CD4-positive, CD25-positive, alpha-beta regulatory T cell (primary cell): Measurements from ENCODE around the gene BCAS1. TPM values are rescaled to one million over a fixed set of nuclear protein-coding genes. Genes with fewer than 3 reads are reported as not detected.

Experiments
- ATAC-seq, 2 donors: fragments of 150-1000 bp; cut with Tn5 transposase; one replicate each; pipeline ENCODE4 v1.10.0; 2021; ENCODE audit warnings: low read depth in 2 of 2, moderate number of reproducible peaks in 2 of 2, moderate library complexity in 1 of 2
- DNase-seq, 3 donors: peaks; one replicate each; pipeline versions ENCODE4 v3.0.0 to v3.0.0-alpha.2; 2012 to 2022; ENCODE audit warnings: mixed read lengths in 1 of 3
- H3K27ac ChIP-seq: one replicate; pipeline ENCODE4 v1.7.0; 2013; ENCODE audit warnings: mild to moderate bottlenecking, low read length; ENCODE audit not compliant: insufficient read depth, poor library complexity, severe bottlenecking
- H3K27me3 ChIP-seq: one replicate; pipeline ENCODE4 v1.7.0; 2013; ENCODE audit warnings: low read length; ENCODE audit not compliant: control insufficient read depth, insufficient read depth
- H3K36me3 ChIP-seq: one replicate; pipeline ENCODE4 v1.7.0; 2013; ENCODE audit warnings: mild to moderate bottlenecking, low read length, moderate library complexity; ENCODE audit not compliant: control insufficient read depth, insufficient read depth
- H3K4me1 ChIP-seq: 2 replicates; pipeline ENCODE4 v1.7.0; 2013; ENCODE audit warnings: mild to moderate bottlenecking, low read length; ENCODE audit not compliant: insufficient read depth, control insufficient read depth, poor library complexity, severe bottlenecking
- H3K4me3 ChIP-seq: one replicate; pipeline ENCODE4 v1.7.0; 2013; ENCODE audit warnings: low read depth, mild to moderate bottlenecking, low read length, moderate library complexity
- H3K9me3 ChIP-seq, 2 experiments: 1 replicate in 1 of 2; 2 replicates in 1 of 2; pipeline ENCODE4 v1.7.0; 2013; ENCODE audit warnings: low read length in 2 of 2, mild to moderate bottlenecking in 1 of 2, moderate library complexity in 1 of 2; ENCODE audit not compliant: control insufficient read depth in 2 of 2
- H3K27ac Mint-ChIP-seq, 3 donors: one replicate each; pipeline ENCODE4 v1.8.0; 2020 to 2022; ENCODE audit warnings: mild to moderate bottlenecking in 3 of 3, mixed read lengths in 3 of 3, moderate library complexity in 2 of 3
- H3K27me3 Mint-ChIP-seq: one replicate; pipeline ENCODE4 v1.8.0; 2022; ENCODE audit warnings: mild to moderate bottlenecking, mixed read lengths
- H3K36me3 Mint-ChIP-seq: one replicate; pipeline ENCODE4 v1.8.0; 2020; ENCODE audit warnings: mixed read lengths
- H3K4me1 Mint-ChIP-seq, 4 donors: one replicate each; pipeline ENCODE4 v1.8.0; 2020 to 2022; ENCODE audit warnings: mixed read lengths in 4 of 4, mild to moderate bottlenecking in 1 of 4
- H3K4me3 Mint-ChIP-seq, 4 donors: one replicate each; pipeline ENCODE4 v1.8.0; 2020 to 2022; ENCODE audit warnings: mild to moderate bottlenecking in 4 of 4, mixed read lengths in 4 of 4, moderate library complexity in 3 of 4
- H3K9me3 Mint-ChIP-seq, 7 donors: one replicate each; pipeline ENCODE4 v1.8.0; 2020 to 2022; ENCODE audit warnings: mixed read lengths in 7 of 7, mild to moderate bottlenecking in 3 of 7, moderate library complexity in 2 of 7
- polyA plus RNA-seq, 4 donors: library from polyadenylated mRNA; unstranded; fragments of 300-500 nt; fragmentation: Illumina TruSeq; gene quantifications; one replicate each; pipeline ENCODE4 v1.2.3, GENCODE V29; 2021
- total RNA-seq: library from RNA; stranded (reverse); gene quantifications from one replicate; pipeline ENCODE4 v1.2.3, GENCODE V29; 2022

The BCAS1 gene
- total and polyA plus RNA-seq, 5 donors from 2014 or later = 0.81 to 17.3 (median 12.9) TPM

DNA sequence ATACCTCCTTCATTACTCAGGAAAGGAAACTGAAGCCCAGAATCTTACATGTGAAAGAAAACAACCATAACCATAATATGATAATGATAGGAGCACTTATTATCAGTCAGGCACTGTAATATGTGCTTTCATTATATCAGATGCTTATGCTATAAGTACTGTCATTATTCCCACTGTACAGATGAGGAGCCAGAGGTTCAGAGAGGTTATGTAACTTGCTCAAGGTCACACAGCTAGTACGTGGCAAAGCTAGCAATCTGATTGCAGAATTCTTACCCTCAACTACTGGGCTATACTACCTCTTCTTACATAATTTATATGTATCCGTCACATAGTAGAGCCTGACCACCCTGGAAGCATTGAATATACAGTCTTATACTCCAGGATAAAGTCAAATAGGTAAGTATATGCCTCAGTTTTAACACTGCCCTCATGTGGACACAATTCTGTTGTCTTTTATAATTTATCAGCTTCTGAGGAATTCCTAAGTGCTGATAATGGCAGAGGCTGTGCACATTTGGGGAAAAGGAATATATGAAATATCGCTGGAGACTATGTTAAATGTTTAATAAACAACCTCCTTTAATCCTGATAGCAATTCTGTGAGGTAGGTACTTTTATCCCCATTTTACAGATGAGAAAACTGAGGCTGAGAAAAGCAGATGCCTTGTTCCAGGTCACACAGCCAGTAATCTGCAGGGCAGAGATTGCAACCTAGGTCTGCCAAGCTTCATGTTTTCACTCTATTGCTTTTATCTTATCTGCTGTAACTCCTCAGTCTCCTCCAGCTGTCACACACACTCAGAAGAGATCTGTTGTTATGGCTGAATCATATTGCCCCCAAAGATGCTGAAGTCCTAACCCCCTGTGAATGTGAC is 13.4 kb downstream of the BCAS1 start:
- no peak overlapping the region for H3K27ac ChIP-seq
- Mint-ChIP-seq H3K4me3 (peak overlapping the region in 2 of 4 donors; percentile 8 to 11), H3K36me3 (no peaks in the 10 kb centered on the region), H3K27me3 (no peaks in the 10 kb centered on the region), H3K27ac (peak overlapping the region in 1 of 3 donors; percentile 14), H3K9me3 (peaks cover 0 to 2% (median 0%) of the 10 kb centered on the region in 7 donors), H3K4me1 (peaks cover 0 to 18% (median 9%) of the 10 kb centered on the region in 4 donors)
- no peak for ATAC-seq
- no peaks in the 10 kb centered on the region for H3K36me3 ChIP-seq
- H3K4me1 ChIP-seq = no peaks in the 10 kb centered on the region
- H3K27me3 ChIP-seq = no peaks in the 10 kb centered on the region
- H3K9me3 ChIP-seq = no peaks in the 10 kb centered on the region
- no peak for DNase-seq
- H3K4me3 ChIP-seq = no peak overlapping the region

DNA sequence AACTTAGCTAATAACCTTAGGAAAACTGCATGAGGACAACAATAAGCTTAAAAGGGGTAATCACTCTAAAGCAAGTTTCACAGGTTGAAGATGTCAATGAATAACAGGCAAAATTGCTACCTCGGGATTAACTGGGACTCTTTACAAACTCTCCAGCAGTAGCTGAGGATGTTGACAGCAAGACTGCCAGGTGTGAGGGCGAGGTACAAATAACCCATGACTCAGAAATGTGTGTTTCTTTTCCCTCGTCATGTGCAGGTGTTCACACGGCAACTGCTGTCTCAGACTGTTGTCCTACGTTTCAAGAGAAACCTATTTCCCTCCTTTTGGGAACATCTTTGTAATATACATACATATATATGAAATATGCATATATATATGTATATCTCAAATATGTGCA is 15.9 kb downstream of the BCAS1 start:
- Mint-ChIP-seq H3K36me3 (no peaks in the 10 kb centered on the region), H3K27ac (no peak overlapping the region), H3K4me1 (peaks cover 0 to 16% (median 4%) of the 10 kb centered on the region in 4 donors), H3K9me3 (peaks cover 0 to 4% (median 0%) of the 10 kb centered on the region in 7 donors), H3K27me3 (no peaks in the 10 kb centered on the region), H3K4me3 (no peak overlapping the region)
- DNase-seq (no peak), ATAC-seq (no peak)
- H3K36me3 ChIP-seq = no peaks in the 10 kb centered on the region
- H3K27me3 ChIP-seq = no peaks in the 10 kb centered on the region
- H3K27ac ChIP-seq = no peak overlapping the region
- H3K4me3 ChIP-seq = no peak overlapping the region
- no peaks in the 10 kb centered on the region for H3K9me3 ChIP-seq
- H3K4me1 ChIP-seq = no peaks in the 10 kb centered on the region

DNA sequence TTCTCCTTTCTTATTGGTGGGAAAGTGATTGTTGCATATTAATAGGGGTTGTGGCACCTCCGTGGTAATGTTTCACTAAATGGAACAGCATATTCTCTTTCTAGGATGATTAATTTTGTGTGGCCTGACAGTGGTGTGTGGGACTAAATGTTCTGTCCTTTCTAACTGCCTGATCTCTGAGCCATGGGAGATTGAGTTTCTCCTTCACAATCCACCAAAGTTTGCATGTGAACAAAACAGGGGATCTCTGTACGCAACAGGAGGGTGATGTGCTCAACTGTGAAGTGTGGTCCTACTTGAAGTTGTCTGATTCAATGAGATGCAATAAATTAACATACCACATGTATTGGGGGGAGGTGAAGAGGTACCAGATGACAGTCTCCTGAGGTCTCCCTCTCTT is 19.3 kb downstream of the BCAS1 start:
- Mint-ChIP-seq H3K4me1 (peaks cover 3 to 16% (median 11%) of the 10 kb centered on the region in 4 donors), H3K36me3 (no peaks in the 10 kb centered on the region), H3K9me3 (peaks cover 0 to 4% (median 0%) of the 10 kb centered on the region in 7 donors), H3K27ac (peak overlapping the region in 1 of 3 donors; percentile 17), H3K4me3 (no peak overlapping the region), H3K27me3 (no peaks in the 10 kb centered on the region)
- no peaks in the 10 kb centered on the region for H3K9me3 ChIP-seq
- DNase-seq (no peak), ATAC-seq (no peak)
- no peak overlapping the region for H3K4me3 ChIP-seq
- no peaks in the 10 kb centered on the region for H3K4me1 ChIP-seq
- H3K27me3 ChIP-seq = no peaks in the 10 kb centered on the region
- no peak overlapping the region for H3K27ac ChIP-seq
- H3K36me3 ChIP-seq = no peaks in the 10 kb centered on the region

DNA sequence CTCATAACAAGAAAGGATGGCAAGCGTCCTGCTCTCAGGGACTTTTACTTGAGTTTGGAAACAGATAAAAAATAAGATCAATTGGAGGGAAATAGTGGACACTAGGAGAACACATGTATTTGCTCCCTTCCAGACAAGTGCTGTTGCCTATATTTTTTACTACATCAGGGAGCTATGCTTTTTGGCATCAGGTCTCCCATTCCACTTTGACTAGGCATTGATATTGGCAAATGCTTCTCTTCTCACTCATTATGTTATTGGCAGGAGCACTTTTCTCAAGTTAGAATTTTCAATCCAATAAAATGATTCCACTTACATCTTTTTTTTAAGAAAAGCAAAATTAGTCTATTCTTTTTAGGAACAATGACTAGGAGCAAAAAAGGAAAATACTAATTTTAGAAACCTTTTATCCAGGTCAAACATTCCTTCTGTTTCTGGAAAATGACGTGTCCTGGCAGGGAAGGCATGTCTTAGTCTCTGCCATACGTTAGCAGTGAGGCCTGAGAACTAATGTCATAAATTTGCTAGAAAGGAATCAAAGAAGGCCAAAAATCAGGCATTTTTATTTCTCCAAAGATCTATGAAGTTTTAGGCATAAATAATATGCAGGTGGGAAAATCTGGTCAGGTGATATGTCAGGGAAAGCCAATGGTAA is 21.4 kb downstream of the BCAS1 start:
- no peak overlapping the region for H3K27ac ChIP-seq

DNA sequence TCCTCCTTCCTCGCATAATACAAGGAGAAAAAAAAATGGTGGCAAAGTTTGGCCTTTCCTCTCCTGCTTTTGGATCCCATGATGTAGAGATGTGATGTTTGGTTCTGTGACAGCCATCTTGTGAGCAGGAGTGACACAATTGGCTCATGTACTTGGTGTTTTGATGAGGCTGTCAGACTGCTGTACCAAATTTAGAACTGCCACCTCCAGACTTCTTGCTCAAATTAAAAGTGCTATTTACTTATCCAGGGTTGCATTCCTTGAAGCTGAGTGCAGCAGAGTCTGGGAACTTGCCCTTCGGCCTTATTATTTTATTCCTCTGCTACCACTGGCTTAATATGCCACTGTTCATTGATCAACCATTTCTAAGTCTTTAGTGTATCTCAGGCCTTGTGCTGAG is 21.9 kb downstream of the BCAS1 start:
- H3K4me1 Mint-ChIP-seq = peaks cover 3 to 35% (median 24%) of the 10 kb centered on the region in 4 donors

More for the DNA sequence above, 21.4 kb downstream of the BCAS1 start:
- no peaks in the 10 kb centered on the region for H3K9me3 ChIP-seq
- DNase-seq = no peak
- Mint-ChIP-seq H3K27me3 (peaks cover 5% of the 10 kb centered on the region), H3K4me1 (peaks cover 3 to 33% (median 23%) of the 10 kb centered on the region in 4 donors), H3K9me3 (peaks cover 0 to 4% (median 2%) of the 10 kb centered on the region in 7 donors), H3K4me3 (no peak overlapping the region), H3K36me3 (no peaks in the 10 kb centered on the region), H3K27ac (peak overlapping the region in 1 of 3 donors; percentile 53)
- no peaks in the 10 kb centered on the region for H3K36me3 ChIP-seq
- H3K4me3 ChIP-seq = no peak overlapping the region
- H3K4me1 ChIP-seq = no peaks in the 10 kb centered on the region
- ATAC-seq = no peak
- no peaks in the 10 kb centered on the region for H3K27me3 ChIP-seq

DNA sequence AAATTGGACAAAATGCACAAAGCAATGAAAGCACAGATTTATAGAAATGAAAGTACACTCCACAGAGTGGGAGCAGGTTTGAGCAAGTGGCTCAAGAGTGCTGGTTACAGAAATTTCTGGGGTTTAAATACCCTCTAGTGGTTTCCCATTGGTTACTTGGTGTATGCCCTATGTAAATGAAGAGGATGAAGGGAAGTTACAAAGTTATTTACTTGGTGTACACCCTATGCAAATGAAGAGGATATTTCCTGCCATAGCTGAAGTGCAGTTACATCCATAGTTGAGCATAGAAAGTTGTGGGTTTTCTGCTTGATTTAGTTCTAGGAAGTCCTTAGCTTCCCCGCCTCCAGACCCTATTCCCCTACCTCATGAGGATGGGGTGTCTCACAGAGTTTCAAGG is 22.7 kb downstream of the BCAS1 start:
- no peaks in the 10 kb centered on the region for H3K27me3 ChIP-seq
- H3K4me3 ChIP-seq = peak overlapping the region; percentile 2
- Mint-ChIP-seq H3K36me3 (no peaks in the 10 kb centered on the region), H3K4me3 (peak overlapping the region in 2 of 4 donors; percentile 1 to 28), H3K4me1 (peaks cover 3 to 39% (median 24%) of the 10 kb centered on the region in 4 donors), H3K27me3 (peaks cover 5% of the 10 kb centered on the region), H3K9me3 (peaks cover 0 to 4% (median 2%) of the 10 kb centered on the region in 7 donors), H3K27ac (peak overlapping the region in 2 of 3 donors; percentile 49 to 75)
- no peak for ATAC-seq
- no peaks in the 10 kb centered on the region for H3K36me3 ChIP-seq
- no peak overlapping the region for H3K27ac ChIP-seq
- DNase-seq = peak in 1 of 3 donors; percentile 49
- H3K4me1 ChIP-seq = no peaks in the 10 kb centered on the region
- H3K9me3 ChIP-seq = no peaks in the 10 kb centered on the region

More for the DNA sequence above, 21.9 kb downstream of the BCAS1 start:
- Histone ChIP-seq H3K36me3 (no peaks in the 10 kb centered on the region), H3K4me1 (no peaks in the 10 kb centered on the region), H3K4me3 (no peak overlapping the region), H3K27ac (no peak overlapping the region), H3K9me3 (no peaks in the 10 kb centered on the region), H3K27me3 (no peaks in the 10 kb centered on the region)
- H3K4me3 Mint-ChIP-seq = no peak overlapping the region
- peaks cover 0 to 4% (median 2%) of the 10 kb centered on the region in 7 donors for H3K9me3 Mint-ChIP-seq
- no peaks in the 10 kb centered on the region for H3K36me3 Mint-ChIP-seq
- H3K27me3 Mint-ChIP-seq = peaks cover 5% of the 10 kb centered on the region
- ATAC-seq (no peak), DNase-seq (no peak)
- peak overlapping the region in 1 of 3 donors; percentile 53 for H3K27ac Mint-ChIP-seq

DNA sequence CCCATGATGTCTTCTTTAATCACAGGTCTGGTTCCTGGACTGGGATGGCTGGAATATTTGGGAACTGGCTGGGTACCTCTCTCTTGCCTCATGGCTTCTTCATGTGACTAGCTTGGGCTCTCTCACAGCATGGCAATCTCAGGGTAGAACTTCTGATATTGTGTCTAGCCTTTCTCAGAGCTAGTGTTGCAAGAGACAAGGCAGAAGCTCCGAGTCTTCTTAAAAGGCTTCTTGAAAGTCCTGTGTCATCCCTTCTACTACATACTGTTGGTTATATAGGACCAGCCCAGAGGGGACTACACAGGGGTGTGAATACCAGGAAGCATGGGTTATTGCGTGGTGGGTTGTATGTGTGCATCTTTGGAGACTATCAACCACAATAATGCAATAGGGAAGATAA is 23.3 kb downstream of the BCAS1 start:
- Mint-ChIP-seq H3K4me3 (peak overlapping the region in 1 of 4 donors; percentile 28), H3K4me1 (peaks cover 3 to 44% (median 24%) of the 10 kb centered on the region in 4 donors), H3K27ac (peak overlapping the region in 1 of 3 donors; percentile 27), H3K27me3 (peaks cover 5% of the 10 kb centered on the region), H3K36me3 (no peaks in the 10 kb centered on the region), H3K9me3 (peaks cover 0 to 4% (median 2%) of the 10 kb centered on the region in 7 donors)
- no peaks in the 10 kb centered on the region for H3K4me1 ChIP-seq
- no peaks in the 10 kb centered on the region for H3K36me3 ChIP-seq
- ATAC-seq (no peak), DNase-seq (no peak)
- no peak overlapping the region for H3K4me3 ChIP-seq
- H3K9me3 ChIP-seq = no peaks in the 10 kb centered on the region
- no peak overlapping the region for H3K27ac ChIP-seq
- no peaks in the 10 kb centered on the region for H3K27me3 ChIP-seq
